ENCODE data around the gene ZNF385D.
"Not testable (repeated sequence)": the region's sequence is repeated elsewhere in the genome, so short reads cannot be mapped to it uniquely, and the experiment has no call there.

ZNF385D gene

DNA sequence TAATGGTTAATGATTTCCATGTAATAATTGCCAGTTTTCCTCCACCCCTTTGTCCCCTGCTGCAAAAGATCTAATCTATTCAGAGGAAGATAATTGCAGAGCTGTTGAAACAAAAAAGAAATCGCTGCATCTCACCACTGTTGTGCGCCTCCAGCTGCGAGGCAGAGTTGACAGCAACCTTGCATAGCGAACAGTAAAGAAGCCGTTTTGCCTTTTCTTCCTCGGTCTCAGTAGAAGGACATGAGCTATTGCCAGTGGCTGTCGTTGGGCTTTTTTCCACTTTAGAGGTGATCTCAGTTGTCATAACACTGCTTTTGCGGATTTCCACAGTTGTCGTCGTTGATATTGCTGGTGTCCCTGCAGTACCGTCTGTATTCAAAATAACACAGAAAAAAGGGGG lies 314.2 kb downstream of the ZNF385D start:
- no peak for DNase-seq

DNA sequence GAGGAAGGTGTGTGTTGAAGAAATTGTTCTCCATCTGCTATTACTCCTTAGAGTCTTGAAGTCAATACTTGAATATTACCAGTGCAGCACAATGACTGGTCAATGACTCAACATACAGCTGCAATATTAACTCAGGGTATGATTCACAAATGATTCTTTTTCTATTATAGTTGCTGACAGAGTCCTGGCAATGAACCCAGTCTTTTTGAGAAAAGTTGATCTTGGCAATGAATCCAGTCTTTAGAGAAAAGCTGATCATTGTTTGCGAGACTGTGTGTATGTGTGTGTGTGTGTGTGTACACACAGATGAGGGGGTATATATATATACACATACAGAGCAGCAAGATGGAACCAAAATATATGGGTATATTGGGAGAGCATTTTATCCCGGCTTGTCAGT lies 315.1 kb downstream of the ZNF385D start:
- no peak for DNase-seq

DNA sequence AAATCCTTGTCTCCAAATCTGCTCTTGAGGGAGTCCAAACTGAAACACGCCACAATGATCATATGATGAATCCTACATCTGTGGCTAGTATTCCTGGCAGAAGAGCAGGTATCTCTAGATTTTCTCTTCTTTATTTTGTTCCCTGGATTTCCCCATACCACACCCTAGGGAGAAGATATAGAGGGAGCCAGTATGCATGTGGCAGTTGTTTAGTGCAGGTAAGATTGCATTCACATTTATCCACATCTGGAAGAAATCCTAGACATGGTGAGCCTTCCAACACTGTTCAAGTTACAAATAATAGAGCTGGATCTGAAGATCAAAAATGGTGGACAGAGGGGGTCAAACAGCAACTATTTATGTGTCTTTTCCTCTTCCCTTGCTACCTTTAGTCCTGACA lies 316.7 kb downstream of the ZNF385D start:
- no peak for DNase-seq

DNA sequence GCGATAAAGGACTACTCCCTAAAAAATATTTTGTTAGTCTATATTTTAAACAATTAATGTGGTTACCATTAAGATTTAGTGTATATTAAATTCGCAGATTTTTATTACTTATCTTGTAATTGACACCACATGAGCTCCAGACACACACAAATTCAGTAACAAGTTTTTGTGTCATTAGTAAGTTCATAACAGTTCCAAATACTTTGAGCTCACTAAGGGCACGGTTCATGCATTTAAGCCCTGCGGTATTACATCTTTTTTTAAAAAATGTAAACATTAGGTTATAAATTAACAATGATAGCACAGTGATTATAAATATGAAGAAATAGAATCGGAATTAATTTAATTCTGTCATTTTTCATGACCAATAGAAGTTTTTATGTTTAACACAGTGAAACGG lies 317.3 kb downstream of the ZNF385D start:
- no peak for DNase-seq

DNA sequence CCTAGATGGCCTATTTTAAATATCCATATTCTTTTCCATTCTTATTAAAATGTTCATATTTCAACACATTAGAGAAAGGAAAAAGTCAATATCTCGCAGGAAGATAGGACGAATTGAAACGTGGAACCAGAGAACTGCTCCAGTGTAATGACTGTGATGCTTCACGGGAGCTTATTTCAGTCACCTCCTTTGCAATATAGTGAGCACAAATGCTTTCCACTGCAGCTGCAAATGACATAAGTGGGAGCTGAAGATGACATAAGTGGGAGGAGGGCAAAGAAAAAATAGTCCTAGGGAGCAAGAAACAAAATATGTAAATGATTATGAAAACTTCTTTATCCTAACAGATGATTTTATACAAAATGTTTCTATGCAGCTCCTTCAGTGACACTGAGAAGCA lies 324.1 kb downstream of the ZNF385D start:
- no peak for DNase-seq

DNA sequence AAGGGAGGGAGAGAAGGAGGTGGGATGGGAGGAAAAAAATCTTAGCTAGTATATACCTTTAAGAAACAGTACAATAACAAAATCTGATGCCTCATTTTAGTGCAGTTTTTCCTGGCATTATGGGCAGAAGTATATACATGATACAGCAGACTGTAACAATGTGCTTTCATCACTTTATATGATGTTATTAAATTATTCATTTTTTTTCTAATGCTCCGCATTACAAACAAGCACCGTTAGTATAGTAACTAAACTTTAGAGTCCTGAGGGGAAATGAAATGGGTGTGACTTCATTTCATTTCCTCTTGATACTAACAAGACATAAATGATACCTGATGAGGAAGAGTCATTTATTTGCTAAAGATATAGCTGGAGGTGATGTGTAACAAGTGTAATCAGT lies 325.3 kb downstream of the ZNF385D start:
- DNase-seq, result no peak

DNA sequence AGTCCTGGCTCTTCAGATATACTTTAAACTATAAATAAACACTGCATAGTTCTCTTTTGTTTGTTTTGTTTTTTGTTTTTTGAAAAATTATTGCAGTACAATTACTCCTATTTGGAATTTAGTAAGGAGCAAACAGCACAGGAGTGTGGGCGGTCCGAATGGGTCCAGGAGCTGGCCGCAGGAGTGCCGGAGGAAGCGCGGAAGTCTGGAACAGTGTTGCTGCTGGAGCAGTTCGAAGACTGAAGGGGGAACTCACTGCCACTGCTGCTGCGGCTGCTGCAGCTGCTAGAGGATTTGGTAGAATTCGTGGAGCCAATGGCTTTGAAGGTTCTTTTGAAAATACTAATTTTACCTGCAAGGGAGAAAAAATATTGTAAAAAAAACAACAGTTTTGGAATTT lies 329.9 kb downstream of the ZNF385D start:
- no peak for DNase-seq

DNA sequence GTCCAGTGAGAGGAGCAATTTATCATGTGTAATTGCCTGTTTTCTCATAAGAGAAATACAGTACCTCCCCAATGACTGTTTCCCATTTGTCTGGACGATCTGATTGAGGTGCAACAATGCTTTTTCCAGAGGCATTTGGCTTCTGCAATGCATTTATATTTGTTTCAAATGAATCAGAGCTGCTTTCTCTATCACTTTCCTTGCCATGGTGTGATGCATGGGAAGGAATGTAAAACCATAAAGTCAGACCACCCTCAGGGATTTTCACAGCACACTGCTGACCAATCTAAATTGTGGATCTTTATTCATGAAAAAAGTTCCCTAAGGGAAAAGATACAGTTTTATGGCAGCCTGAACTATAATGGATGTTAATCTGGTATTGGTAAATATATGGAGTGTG lies 333.0 kb downstream of the ZNF385D start:
- DNase-seq, result no peak

DNA sequence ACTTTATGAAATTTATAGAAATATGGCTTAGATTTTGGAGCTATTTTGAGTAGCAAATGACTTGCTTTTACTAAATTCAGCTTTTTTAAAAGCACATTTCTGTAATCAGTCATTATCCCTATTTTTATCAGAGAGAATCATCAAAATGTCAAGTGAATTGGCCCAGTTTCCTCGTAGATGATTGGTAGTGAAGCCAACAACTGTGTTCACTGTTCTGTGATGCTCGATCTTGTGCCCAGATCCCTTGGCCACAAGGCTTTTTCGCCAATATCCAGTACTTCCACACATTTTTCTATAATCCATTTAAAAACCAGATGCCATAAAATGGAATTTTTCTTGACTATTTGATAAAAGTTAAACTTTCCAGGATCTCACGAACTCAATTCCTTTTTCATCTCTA lies 336.5 kb downstream of the ZNF385D start:
- no peak for DNase-seq

DNA sequence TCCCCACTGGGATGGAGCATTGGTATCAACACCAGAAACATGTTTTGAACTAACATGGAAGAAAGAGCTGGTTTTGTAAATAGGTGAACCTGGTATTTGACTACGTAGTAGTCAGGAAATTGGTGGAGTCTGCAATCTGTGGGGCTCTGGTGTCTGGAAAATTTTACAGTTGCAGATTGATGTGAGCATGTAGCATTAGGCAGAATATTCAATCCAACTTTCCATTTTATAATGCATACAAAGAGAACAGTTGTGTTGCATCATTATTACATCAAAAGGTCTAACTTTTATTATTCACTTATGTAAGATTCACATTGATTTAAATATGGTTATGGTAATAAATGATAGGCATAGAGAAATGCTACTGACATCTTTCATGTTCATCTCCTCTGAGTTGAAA lies 340.0 kb downstream of the ZNF385D start:
- no peak for DNase-seq

DNA sequence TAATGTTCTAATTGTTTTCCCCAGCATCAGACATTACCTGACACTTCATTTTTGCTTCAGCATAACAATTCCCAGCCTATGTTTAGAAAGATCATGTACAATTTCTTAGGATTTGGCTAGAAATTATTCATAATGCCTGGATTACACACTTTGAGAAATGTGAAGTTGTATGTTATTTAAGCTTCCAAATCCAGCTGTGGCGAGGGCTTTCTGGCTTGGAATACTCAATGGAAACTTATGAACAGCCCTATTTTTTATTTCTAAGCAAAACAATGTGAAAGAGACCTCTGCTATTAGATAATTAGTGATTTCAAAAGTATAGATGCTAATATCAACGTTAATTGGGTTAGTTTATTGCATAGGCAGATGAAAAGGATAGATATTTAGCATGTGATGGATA lies 341.6 kb downstream of the ZNF385D start:
- no peak for DNase-seq

DNA sequence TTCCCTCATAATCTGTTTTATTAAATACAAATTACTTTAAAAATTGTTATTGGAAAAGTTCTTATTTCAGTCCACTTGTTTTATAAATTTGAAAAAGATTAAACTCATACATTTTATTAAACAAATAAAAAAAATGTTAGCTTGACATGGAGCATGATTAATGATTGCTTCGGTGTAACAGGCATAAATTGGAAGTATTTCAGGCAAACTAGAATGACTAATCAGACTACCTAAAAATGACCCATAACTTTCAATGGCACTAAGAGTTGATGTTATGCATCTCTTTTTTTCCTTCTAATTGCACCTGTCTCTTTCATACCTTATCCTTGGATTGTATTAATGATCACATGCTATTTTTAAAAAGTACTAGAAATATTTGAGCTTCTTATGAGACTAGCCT lies 343.3 kb downstream of the ZNF385D start:
- DNase-seq, result no peak

DNA sequence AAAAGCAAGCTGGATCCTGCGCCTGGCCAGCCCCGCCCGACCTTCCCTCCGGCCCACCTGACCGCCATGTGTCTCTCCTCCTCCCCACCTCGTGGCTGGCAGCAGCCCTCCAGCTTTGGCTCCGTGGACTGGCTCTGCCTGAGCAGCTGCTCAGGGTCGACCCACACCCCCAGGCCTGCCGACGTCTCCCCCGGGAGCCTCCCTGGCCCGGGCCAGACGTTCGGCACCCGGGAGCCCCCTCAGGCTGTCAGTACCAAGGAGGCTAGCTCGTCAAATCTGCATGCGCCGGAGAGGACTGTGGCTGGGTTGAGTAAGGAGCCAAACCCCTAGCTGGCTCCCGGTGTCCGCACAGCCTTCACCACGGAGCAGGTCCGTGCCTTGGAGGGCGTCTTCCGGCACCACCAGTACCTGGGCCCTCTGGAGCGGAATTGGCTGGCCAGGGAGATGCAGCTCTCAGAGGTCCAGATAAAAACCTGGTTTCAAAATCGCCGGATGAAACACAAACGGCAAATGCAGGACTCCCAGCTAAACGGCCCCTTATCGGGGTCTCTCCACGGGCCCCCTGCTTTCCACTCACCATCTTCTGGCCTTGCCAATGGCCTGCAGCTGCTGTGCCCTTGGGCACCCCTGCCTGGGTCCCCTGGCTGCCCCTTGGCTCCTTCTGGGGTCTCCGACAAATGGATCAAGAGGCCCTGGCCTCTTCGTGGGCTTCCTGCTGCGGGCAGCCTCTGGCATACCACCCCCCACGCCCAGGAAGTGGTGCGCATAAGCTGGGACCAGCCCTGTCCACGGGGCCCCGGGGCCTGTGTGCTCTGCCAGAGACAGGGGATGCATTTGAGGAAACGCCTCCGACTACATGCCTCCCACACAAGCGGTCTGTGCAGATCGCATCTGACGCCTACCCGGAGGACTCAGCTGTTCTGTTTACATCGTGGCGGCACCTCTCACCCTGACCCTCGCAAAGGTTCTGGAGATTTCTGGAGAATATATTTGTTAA lies 345.0 kb downstream of the ZNF385D start:
- DNase-seq, result no peak

DNA sequence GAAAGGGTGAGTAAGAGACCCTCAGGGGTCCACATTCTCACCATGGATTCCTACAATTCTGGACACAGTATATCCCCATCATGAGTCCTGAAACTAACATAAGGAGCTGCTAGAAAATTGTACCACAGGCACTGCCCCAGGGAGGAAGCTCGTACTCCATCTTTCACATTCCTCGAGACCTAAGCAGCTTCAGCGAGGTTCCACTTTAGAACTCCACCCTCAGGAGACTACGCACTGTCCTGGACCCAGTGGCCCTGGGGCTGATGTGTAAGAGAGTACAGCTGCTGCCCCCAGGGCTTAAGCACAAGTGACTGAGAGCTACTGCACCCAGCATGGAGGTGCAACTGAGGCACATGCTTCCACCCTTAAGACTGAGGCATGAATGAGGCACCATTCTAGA lies 352.5 kb downstream of the ZNF385D start:
- no peak for DNase-seq

DNA sequence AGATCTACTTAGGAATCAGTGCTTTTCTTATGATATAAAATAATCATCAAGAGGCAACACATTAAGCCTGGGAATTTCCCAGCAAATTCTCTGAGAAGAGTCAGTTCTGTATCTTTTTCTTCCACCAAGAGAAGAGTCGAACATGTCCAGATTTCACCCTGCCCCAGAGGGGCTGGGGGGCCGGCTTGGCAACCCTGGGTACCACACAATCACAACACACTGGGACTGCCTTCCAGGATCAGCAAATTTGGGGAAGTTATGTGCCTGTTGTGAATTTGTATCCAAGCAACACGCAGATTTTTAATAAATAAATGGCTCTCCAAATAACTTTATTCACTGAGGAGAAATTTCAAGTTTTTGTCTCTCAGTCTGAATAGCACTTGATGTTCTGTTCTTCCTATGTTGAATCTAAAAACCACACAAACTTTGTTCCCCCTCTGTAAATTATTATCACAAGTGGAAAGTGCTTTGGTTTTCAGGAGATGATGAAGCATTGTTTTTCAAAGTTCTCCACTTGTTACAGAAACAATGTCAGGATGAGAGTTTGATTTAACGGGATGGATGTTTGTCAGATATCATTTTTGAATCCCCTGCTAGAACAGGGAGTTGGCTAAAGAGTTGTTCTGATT lies 357.2 kb downstream of the ZNF385D start:
- no peak for DNase-seq

DNA sequence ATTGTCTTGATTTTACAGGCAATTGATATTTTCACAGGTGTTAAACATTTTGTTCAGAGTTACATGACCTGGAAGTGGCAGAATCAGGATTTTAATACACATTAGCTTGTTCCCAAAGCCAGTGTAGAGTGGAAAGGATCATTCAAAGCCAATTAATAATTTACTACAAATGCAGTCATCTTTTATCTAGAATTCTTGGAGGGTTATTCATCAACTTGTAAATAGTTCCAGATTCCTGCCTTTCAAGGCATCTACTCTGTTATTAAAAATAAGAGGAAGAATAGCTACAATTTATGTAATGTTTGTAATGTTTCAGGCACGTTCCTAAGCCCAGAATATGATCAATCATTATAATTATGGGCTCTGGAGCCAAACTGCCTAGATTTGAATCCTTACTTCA lies 358.5 kb downstream of the ZNF385D start:
- DNase-seq, result no peak

DNA sequence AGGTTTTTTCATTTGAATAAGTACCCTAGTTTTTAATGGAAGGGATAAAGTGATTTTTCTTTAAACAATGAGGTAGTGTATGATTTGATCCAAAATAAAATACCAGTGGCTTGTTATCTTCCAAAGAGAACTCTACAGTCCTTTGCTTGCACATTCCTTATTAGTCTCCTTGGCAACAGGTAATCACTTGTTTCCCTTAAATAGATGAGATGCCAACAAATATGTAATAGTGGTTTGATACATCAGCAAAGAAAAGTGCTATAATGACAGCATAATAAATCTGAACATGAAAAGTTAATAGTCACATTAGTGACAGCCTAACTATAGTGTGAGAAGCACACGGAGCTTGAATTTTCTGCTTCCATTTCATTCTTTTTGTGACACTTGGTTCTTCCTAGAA lies 360.2 kb downstream of the ZNF385D start:
- no peak for DNase-seq

DNA sequence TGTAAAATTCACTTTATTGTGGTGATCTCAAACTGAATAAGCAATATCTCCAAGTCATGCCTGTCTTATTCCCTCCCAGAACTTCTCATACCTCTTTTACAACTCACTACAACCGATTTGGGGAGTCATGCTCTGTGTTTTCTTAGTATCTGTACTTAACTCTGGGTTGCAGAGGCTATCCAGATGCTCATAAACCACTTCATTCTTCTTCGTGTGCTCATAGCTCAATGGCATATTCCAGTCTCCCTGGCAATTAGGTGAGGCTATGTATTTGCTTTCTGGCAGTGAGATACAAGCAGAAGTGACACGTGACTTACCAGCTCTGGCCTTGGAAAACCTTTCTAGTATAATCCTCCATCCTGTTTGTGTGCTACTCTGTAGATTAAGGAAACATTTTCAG lies 360.9 kb downstream of the ZNF385D start:
- DNase-seq, result no peak

DNA sequence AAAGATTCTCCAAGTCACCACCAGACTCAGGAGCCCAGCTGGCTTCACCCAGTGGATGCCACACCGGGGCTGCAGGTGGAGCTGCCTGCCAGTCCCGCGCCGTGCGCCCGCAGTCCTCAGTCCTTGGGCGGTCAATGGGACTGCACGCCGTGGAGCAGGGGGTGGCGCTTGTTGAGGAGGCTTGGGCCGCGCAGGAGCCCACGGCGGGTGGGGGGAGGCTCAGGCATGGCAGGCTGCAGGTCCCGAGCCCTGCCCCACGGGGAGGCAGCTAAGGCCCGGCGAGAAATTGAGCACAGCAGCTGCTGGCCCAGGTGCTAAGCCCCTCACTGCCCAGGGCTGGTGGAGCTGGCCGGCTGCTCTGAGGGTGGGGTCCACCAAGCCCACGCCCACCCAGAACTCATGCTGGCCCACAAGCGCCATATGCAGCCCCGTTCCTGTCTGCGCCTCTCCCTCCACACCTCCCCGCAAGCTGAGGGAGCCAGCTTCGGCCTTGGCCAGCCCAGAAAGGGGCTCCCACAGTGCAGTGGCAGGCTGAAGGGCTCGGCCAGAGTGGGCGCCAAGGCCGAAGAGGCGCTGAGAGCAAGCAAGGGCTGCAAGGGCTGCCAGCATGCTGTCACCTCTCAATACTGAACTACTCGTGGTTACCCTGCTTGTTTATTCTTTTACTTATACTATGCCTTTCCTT lies 363.7 kb downstream of the ZNF385D start:
- not testable (repeated sequence) for DNase-seq

DNA sequence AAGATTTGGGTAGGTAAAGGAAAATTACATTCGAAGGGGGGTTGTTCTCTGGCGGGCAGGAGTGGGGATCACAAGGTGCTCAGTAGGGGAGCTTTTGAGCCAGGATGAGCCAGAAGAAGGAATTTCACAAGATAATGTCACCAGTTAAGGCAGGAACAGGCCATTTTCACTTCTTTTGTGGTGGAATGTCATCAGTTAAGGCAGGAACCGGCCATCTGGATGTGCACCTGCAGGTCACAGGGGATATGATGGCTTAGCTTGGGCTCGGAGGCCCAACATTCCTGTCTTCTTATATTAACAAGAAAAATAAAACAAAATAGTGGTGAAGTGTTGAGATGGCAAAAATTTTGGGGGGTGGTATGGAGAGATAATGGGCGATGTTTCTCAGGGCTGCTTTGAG lies 373.0 kb downstream of the ZNF385D start:
- DNase-seq, result not testable (repeated sequence)

DNA sequence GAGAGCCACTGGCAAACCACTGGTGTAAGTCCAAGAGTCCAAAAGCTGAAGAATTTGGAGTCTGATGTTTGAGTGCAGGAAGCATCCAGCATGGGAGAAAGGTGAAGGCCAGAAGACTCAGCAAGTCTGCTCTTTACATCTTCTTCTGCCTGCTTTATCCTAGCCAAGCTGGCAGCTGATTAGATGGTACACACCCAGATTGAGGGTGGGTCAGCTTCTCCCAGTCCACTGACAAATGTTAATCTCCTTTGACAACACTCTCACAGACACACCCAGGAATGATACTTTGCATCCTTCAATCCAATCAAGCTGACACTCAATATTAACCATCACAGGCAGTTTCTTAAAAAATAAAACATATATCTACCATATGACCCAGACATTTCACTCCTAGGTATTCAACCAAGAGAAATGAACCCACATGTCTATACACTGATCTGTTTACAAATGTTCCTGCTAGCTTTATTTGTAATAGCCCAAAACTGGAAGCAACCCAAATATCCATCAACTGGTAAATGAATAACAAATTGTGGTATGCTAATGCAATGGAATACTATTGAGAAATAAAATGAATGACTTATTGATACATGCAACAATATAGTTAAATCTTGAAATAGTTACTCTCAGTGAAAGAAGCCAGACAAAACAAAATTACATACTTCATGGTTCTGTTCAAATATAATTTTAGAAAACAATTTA lies 373.8 kb downstream of the ZNF385D start:
- no peak for DNase-seq

DNA sequence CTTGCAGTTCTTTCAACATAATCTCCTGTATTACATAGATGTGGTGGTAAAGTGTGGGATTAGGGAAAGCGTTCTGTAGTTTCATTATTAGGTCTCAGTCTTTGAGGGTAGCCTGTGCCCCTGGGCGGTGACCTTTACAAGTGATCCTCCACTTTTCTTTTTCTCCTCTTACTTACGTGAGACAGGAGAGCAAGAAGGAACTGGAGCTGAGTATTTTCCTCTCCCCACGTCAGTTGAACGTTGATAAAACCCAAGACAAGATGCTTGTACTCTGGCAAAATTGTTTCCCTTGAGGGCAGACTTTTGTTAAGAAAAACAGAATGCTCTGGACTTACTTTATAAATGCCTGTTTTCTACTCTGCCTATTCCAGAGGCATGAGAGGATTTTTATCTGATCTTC lies 378.7 kb downstream of the ZNF385D start:
- no peak for DNase-seq

All from C1 segment of cervical spinal cord (tissue), 14 donors.